GM18511 (cell line): ENCODE results near the gene PLXDC1.
A peak's percentile ranks its signal among the peaks of the same experiment; 100 is the strongest.
"Not testable (repeated sequence)": the region's sequence is repeated elsewhere in the genome, so short reads cannot be mapped to it uniquely, and the experiment has no call there.

ENCODE experiments used
- ATAC-seq: cut with Tn5 transposase; IDR thresholded peaks from one replicate; pipeline ENCODE4 v1.9.1; 2021; ENCODE audit warnings: mild to moderate bottlenecking, moderate library complexity; ENCODE audit not compliant: unreplicated experiment

The PLXDC1 gene

DNA sequence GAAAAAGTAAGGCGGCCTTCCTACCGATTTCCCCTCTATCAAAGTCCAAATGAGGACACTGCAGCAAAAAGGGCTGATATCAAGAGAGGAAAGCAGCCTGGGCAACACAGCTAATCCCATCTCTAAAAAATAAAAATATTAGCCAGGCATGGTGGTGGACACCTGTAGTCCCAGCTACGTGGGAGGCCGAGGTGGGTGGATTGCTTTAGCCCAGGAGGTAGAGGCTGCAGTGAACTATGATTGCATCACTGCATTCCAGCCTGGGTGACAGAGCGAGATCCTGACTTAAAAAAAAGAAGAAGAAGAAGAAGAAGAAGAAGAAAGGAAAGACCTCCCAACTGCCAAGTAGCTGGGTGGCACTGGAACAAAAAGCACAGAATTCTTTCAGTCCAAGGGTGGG is 31.6 kb upstream of the PLXDC1 start:
- no peak for ATAC-seq

DNA sequence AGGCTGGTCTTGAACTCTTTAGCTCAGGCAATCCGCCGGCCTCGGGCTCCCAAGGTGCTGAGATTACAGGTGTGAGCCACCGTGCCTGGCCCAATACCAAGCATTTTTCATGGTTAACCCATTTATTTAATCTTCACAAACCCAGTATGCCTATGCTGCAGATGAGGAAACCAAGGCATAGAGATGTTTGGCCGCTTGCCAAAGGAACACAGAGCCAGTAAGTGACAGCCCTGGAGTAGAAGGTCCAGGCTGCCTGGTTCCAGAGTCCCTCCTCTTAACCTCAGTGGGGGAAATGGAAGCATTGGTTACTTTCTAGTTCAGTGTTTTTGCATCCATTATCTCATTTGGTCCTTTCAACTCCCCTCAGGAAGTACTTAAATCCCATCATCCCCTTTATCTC is 29.9 kb upstream of the PLXDC1 start:
- no peak for ATAC-seq

DNA sequence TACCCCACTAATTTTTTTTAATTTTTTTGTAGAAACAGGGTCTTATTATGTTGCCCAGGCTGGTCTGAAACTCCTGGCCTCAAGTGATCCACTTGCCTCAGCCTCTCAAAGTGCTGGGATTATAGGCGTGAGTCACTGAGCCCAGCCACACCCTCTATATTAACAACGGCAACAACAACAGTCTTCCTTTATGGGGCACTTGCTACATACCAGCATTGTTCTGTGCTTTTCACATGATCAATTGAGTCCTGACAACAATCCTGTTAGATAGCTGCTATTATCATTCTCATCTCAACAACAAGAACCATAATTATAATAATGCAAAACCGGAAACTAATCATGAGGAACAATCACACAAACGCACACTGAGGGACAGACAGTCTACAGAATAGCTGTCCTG is 27.1 kb upstream of the PLXDC1 start:
- ATAC-seq = no peak

DNA sequence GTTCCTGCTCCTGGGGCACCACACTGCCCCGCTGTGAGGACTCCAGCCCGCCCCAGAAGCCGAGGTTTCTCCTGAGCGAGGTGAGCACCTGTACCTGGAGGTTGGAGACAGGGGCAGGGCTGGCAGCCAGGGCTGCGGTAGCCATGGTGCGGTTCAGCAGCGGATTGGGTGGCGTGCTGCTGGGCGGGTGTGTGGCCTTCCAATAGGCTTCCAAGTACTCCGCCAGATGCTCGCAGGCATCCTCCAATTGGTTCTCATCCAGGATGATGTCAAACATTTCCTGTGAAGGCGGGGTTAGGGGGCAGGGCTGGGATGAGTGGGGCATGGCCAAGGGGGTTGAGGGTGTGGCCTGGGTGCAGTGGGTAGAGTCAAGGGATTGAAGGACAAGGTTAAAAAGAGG is 25.8 kb upstream of the PLXDC1 start:
- no peak for ATAC-seq

DNA sequence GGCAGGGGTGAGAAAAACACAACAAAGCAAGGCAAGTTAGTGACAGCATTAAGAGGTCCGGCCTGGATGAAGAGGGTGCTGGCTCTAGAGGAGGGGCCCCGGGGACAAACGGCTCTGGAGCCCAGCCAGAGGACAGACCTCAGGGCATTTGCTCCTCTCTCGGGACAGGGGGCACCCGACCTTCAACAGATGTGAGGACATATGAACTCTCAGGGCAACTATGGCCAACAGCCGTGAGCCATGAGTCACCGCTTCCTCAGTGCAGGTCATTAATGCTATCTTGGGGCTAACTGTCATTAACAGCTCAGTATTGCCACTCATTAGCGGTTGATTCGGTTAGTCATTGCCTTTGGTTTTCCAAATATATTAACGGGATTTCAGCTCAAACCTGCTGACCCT is 24.3 kb upstream of the PLXDC1 start:
- no peak for ATAC-seq

DNA sequence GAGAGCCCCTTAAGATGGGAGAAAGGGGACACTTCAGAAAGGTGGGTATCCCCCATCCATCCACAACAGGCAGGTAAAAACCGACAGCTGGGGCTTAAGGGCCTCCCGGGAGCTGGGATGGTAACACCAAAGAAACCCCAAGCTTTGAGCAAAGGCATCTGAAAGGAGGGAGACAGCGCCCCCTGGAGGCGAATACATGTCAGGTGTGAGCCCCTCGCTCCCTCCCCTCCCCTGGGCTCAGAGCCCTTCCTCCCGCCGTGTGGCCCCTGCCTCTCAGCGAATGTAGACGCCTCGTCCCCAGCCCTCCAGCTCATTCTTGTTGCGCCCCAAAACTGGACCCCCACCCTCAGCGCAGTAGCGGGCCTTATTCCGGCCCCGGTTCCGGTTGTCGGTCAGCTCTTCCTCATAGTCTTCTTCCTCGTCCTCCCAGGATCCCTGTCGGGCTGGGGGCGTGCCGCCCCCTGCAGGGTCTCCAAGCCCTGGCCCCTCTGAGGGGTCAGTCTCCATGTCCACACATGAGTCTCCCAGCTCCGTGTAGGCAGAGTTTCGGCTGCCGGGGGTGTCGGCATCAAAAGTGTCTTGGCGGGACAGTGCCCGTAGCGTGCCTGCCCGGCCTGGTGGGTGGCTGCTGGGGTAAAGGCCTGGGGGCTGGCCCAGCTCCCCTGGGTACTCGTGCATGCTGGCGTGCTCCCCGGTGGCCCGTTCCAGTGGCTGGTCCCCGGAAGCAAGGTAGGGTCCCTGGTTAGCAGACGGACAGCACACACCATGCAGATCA is 23.7 kb upstream of the PLXDC1 start:
- ATAC-seq = no peak

DNA sequence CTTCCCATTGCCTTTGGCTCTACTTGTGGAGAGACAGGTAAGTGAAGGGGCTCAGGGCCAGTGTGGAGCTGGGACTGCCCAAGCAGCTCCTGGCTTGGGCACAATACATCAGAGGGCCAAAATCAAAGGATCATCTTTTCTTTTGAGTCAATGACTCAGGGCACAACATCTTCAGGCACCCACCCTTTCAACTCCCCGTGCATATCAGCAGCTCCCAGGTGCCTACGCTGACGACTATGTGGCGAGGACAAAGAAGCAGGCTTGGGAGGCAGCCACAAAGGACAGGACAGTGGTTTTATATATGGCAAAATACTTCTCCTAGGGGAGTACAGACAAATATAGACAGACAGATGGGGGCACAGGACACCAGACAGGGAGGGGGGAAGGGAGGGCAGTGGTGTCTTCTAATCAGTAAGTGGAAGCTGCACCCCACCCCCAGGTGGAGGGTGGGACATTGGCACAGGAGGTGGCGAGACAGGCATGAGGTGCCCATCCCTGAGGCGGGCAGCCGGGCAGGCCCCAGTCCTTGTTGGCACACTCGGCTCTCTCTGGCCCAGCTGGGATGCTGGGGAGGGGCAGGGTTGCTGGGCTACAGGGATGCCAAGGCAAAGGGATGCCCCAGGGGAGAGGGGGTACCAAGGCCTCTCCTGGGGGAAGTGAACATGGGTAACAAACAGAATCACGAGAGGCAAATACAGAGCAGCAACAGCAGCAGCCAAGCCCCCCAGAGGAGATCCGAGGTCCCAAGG is 22.3 kb upstream of the PLXDC1 start:
- ATAC-seq = no peak

DNA sequence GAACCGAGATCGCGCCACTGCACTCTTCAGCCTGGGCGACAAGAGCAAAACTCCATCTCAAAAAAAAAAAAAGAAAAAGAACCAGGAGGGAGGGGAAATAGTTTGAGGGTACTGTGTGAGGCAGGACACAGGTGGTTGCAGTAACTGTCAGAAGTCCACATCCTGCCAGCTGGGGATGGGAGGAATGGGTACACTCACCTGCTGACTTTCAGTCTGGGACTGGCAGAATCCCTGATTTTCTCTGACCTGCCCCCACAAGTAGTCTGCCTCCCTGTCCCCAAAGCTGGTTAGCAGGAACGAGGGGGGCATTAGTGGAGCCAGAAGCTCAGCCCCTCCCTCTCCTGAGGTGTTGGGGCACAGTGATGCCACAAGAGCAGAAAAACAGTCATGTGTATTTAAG is 21.6 kb upstream of the PLXDC1 start:
- ATAC-seq = no peak

DNA sequence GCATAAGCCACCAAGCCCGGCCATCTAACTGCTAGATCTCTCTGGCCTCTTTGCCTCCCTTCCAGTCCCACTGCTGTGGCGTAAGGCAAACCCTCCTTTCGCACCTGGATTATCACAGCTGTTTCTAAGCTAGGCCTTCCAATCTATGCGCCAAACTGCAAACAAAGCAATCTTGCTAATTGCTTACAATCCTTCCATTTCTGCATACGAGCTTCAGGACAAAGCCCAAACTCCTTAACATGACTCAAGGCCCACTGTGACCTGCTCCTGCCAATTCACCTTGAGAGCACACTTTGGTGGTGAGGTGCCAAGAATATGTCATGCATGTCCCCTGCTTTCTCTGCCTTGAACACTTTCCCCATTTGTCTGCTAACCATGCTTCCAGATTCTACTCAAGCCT is 20.5 kb upstream of the PLXDC1 start:
- no peak for ATAC-seq

DNA sequence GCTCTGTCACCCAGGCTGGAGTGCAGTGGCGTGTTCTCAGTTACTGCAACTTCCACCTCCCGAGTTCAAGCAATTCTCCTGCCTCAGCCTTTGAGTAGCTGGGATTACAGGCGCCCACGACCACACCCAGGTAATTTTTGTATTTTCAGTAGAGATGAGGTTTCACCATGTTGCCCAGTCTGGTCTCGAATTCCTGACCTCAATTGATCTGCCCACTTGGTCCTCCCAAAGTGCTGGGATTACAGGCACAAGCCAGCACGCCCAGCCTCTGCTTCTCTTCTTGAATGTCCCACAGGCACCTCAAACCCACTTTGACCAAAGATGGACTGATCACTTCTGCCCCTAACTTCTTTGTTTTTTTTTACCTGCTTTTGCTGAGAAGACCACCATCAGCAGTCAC is 19.1 kb upstream of the PLXDC1 start:
- ATAC-seq = no peak

DNA sequence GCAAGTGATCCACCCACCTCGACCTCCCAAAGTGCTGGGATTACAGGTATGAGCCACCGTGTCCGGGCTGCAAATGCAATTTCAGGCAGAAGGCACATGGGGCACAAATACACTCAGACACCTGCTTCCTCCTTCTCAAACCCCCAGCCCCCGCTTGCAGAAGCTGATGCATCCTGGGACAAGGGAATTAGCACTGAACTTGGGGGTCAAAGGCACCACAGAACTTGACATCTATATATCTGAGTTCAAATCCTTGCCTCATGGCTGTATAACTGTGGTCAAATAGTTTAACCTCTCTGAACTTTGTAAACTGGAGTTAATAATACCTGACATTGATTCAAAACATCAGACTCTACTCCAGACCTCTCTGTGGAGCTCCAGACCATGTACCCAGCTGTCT is 18.7 kb upstream of the PLXDC1 start:
- ATAC-seq = no peak

DNA sequence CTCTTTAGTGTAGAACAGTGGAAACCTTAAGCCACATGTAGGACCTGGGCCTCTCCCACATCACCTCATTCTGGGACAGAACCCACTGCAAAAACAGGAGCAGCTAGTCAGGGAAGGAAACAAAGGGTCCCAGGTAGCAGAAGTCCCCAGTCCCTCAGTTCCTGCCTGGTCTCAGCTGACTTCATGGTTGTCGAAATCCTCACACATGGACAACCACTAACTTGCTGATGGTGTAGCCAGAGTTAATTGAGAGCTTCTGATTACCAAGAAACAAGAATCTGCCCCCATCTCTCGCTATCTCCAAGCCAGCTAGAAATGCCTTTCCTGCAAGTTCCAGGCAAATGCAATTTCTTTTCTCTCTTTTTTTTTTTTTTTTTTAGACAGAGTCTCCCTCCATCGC is 18.1 kb upstream of the PLXDC1 start:
- no peak for ATAC-seq

DNA sequence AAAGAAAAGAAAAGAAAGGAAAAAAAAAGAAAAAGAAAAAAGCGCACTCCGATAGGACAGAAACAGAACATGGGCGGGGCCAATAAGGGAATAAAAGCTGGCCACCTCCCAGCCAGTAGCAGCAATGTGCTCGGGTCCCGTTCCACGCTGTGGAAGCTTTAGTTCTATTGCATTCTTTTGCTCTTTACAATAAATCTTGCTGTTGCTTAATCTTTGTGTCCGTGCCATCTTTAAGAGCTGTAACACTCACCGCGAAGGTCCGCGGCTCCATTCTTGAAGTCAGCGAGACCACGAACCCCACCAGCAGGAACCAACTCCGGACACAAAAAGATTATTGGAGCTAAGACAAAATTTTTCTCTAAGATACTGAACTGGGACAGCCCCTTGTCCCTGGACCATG is 17.7 kb upstream of the PLXDC1 start:
- no peak for ATAC-seq

DNA sequence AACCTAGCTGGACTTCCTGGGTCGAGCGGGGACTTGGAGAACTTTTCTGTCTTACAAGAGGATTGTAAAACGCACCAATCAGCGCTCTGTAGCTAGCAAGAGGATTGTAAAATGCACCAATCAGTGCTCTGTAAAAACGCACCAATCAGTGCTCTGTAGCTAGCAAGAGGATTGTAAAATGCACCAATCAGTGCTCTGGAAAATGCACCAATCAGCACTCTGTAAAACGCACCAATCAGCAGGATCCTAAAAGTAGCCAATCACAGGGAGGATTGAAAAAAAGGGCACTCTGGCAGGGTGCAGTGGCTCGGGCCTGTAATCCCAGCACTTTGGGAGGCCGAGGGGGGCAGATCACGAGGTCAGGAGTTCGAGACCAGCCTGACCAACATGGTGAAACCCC is 17.1 kb upstream of the PLXDC1 start:
- not testable (repeated sequence) for ATAC-seq

DNA sequence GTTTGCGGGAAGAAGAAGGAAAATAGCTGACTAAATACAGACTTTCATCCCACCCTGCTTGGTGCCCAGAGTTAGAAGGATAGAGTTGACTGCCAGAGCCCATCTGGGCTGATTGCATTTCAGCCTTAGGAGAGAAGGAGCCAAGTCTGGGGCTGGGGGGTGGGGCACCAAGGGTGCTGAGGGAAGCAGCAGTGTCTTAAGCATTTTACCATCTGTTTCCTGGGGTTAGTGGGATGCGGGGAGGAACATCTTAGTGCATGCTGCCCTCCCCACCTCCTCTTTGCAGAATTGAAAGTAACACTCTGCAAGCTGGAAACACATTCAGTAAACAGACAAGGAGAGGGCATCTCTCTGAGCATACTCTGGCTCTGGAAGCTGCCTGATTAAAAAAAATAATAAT is 16.0 kb upstream of the PLXDC1 start:
- ATAC-seq = no peak

DNA sequence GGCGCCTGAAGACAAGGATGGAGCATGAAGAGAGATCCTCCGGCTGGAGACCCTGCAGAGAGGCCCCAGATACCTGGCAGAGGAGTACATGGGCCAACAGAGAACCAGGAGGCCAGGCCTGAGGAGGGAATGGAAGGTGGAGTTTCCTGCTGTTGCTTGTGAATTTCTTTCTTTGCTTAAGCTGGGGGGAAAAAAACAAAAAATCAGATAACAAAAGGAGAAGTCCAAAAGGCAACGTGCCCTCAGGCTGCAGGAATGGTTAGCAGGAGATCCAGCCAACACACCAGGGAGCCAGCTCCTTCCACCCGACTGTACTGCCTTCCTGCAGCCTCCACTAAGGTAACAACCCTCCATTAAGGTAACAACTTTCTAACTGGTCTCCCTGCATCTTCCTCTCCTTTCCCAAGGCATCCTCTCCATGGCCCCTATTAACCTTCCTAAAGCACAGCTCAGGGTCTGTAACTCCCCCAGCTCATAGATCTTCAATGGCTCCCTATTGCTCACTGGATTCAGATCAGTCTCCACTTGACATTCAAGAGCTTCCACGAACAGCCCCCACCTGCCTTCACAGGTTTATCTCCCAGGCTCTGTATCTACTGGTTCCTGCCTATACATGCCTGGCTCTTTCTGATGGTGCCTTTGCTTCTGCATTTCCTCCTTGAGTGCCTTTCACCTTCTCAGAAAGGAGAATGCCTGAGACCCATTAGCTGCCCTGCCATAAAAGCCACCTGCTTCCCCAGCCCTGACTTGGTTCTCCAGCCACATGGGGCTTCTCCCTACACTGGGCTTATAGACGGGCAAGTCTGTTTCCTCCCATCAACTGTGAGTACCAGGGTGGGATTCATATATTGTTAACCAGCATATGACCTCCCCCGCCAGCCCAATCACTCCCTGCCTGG is 15.2 kb upstream of the PLXDC1 start:
- no peak for ATAC-seq

DNA sequence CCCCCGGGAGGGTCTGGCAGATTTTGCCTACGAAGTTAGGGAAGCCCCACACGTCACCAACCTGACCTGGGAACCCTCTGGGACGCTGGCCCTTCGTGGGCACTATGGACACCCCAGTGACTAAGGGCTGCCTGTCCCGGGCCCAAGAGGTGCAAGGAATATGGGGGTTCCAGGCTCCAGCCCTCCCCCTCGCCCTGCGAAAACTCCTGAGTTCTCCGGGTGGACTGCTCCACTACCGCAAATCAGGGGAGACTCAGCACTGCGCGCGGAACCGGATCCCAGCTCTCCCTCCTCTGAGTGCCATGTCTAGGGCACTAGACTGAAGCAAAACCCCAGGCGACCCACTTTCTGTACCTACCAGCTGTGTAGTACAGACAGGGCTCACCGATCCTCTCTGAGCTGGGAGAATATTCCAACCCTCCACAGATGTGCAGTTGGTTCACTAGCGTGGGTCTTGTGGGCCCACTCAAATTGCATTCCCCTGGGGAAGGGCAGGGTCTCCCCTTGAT is 14.5 kb upstream of the PLXDC1 start, which contains the start of gene ARL5C:
Gene ARL5C, minus strand, starts transcription at position 321 of the 509 bp plus-strand sequence. CDS start 401 bp downstream, outside the sequence.
- no peak for ATAC-seq

DNA sequence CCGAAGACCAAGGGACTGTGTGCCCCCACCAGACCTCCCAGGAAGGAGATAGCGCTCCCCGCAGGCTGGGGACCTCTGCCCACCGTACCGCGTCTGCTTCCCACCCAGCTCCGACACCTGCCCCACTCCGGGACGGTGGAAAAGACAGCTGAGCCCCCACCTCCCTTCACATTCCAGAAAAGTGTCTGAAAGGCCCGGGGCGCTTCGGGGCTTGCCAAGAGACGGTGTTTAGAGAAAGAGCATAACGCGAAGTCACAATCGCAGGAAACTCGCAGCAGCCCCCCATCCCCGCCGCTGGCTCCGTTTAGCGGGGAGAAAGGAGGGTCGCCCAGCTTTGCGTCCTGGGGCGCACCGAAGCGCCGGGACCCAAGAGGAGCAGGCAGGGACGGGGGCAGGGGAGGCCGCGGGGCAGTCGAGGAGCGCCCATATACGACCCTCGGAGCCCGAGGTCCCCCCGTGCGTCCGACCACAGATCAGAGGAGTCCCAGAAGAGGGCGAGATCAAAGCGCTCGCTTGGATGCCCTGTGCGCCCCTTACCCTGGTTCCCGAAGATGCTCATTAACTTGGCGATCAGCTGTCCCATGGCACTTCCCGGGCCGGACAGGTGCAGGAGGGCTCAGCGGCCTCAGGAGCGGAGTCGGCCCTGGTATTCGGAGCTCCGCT is 13.9 kb upstream of the PLXDC1 start:
- no peak for ATAC-seq

DNA sequence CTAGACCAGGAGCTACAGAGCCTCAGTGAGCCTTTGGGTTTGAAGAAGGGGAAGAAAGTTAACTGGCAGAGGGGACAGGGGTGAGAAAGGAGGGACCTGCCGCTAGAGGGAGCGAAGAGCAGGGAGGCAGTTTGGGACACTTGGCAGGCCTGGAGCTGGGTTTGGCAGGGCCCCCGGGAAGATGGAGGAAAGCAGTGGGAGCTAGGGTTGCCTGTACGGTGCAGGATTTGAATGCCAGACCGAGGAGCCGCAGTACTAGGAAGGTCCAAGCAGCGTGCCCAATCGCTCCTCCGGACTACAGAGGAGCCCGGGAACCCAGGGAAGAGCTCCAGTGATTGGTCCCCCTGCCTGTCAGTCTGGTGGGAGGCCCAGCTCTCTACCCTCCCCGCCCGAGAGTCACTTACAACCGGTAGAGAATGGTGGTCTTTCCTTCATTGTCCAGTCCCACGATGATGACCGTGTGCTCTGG is 13.3 kb upstream of the PLXDC1 start:
- peak; percentile 76 for ATAC-seq

DNA sequence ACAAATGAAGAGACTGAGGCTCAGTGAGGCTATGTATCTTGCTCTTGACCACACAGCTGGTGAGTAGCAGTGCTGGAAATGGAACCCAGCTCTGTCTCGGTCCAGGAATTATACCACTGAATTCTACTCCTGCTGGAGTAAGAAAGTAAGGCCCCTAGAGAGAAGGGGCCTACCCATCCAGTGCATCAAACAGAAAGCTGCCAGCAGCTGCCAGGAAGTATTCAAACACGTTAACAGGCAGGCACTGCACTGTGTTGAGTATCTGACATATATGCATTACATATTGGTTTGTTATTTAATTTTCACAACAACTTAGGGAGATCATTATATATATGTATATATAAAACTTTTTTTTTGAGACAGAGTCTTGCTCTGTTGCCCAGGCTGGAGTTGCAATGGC is 10.5 kb upstream of the PLXDC1 start:
- no peak for ATAC-seq

DNA sequence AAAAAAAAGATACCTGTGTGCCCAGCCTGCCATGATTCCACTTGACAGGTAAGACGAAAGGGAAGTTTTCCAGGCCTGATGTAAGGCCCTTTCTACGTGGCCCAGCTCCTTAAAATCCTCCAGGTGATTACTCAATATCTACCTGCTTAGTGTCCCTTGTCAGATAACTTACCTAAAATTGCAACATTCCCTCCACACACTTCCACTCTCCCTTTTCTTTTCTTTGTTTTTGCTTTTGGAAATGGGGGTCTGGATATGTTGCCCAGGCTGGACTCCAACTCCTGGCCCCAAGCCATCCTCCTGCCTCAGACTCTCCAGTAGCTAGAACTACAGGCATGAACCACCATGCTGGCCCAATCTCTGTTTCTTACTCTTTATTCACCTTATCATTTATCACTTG is 7.2 kb upstream of the PLXDC1 start:
- ATAC-seq = no peak
